ENCODE data around the gene KRT83. TPM values are rescaled to one million over a fixed set of nuclear protein-coding genes. Genes with fewer than 3 reads are reported as not detected.

Gene KRT83
- total RNA-seq, 1 experiment from 2014 or later = not detected

DNA sequence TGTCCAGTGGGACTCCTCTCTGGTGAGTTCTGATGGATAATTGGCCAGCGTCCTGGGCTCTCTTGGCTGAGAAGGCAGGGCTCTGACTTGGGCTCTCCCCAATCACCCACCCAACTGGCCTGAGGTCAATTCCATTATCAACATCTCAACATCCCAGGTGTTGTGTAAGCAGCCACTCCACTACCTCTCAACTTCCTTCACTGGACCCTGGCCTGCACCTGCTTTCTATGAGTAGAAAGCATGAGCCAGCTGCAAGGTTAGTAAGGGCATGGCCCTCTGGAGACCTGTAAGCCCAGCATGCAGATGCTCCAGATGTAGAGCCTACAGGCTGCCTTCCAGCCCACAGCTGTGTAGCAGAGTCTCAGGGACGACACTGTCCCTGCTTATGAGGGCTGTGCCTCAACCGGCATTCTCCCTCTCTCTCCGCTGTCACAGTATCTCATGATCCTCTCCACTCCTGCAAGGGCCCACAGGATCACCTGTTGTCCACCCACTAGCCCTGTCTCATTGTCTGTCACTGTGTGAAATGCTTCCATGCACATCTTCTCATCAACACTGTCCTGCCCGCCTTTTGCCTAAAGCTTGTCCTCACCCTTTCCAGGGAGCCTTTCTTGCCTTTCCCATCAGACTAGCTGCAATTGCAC lies 24.5 kb downstream of the KRT83 start:
- no peak overlapping the region for H3K4me3 ChIP-seq
- TF ChIP-seq, protein P1, sequence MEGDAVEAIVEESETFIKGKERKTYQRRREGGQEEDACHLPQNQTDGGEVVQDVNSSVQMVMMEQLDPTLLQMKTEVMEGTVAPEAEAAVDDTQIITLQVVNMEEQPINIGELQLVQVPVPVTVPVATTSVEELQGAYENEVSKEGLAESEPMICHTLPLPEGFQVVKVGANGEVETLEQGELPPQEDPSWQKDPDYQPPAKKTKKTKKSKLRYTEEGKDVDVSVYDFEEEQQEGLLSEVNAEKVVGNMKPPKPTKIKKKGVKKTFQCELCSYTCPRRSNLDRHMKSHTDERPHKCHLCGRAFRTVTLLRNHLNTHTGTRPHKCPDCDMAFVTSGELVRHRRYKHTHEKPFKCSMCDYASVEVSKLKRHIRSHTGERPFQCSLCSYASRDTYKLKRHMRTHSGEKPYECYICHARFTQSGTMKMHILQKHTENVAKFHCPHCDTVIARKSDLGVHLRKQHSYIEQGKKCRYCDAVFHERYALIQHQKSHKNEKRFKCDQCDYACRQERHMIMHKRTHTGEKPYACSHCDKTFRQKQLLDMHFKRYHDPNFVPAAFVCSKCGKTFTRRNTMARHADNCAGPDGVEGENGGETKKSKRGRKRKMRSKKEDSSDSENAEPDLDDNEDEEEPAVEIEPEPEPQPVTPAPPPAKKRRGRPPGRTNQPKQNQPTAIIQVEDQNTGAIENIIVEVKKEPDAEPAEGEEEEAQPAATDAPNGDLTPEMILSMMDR (conservative IDR thresholded peaks at IDR 0.05) = no peak
- TF ChIP-seq EZH2 (IDR thresholded peaks at IDR 0.05; ENCODE audit: low read depth) = no peak
- H3K27me3 ChIP-seq (ENCODE audit: insufficient read depth, low read depth) = no peaks in the 10 kb centered on the region
- BruUV-seq (replicated peaks) = no TSS peak
- H2AFZ ChIP-seq = no peak overlapping the region
- H3K4me2 ChIP-seq = no peak overlapping the region
- H3F3A ChIP-seq (ENCODE audit: insufficient read depth, low read depth) = 0 out of 2 replicates have a peak, but pooled peaks cover 6% of the 10 kb centered on the region
- H3K79me2 ChIP-seq (ENCODE audit: low read depth) = no peaks in the 10 kb centered on the region
- no peaks in the 10 kb centered on the region for H3K9me3 ChIP-seq (ENCODE audit: insufficient read depth, low read depth)
- ChIA-PET POLR2A (ENCODE audit: unreplicated experiment) (interaction anchor here (0.7 kb wide), 1 partner anchor 17 kb away, joined by 5 read pairs; no protein-coding TSS in a partner anchor), CTCF (no interaction called here)
- 0 out of 2 replicates have a peak, but pooled peaks cover 4% of the 10 kb centered on the region for H3K4me1 ChIP-seq (replicated peaks; ENCODE audit: insufficient read depth)
- no peak for DNase-seq
- intact Hi-C loops (cut with micrococcal nuclease; ENCODE audit: unreplicated experiment) = no loop called here
- no peaks in the 10 kb centered on the region for H3K36me3 ChIP-seq (ENCODE audit: low read depth)
- H3K9me2 ChIP-seq (ENCODE audit: insufficient read depth) = no peaks in the 10 kb centered on the region
- no peak overlapping the region for H3K27ac ChIP-seq
- no peaks in the 10 kb centered on the region for H4K20me1 ChIP-seq (ENCODE audit: insufficient read depth)

DNA sequence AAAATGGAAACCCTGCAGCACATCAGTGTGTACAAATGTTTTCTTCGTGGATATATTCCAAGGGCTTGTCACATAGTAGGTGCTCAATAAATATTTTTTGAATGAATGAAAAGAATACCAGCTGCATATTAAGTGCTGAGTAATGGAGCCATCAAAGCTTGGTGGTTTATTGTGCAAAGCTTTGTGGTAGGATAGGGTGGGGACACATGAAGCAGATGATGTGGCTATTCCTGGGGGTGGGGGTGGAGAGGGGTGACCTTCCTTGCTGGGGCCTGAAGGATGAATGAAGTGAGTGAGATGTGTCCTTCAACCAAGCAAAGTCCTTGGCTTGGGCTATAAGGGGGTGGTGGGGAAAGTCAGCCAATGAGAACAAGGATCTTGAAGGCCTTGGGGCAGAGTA lies 25.5 kb downstream of the KRT83 start:
- BruUV-seq (replicated peaks) = no TSS peak
- DNase-seq = no peak
- Histone ChIP-seq H3K4me3 (no peak overlapping the region), H3K4me2 (no peak overlapping the region), H2AFZ (no peak overlapping the region), H3K79me2 (ENCODE audit: low read depth) (no peaks in the 10 kb centered on the region), H3K9me2 (ENCODE audit: insufficient read depth) (no peaks in the 10 kb centered on the region), H3F3A (ENCODE audit: insufficient read depth, low read depth) (0 out of 2 replicates have a peak, but pooled peaks cover 6% of the 10 kb centered on the region), H4K20me1 (ENCODE audit: insufficient read depth) (no peaks in the 10 kb centered on the region), H3K36me3 (ENCODE audit: low read depth) (no peaks in the 10 kb centered on the region), H3K9me3 (ENCODE audit: insufficient read depth, low read depth) (no peaks in the 10 kb centered on the region), H3K27me3 (ENCODE audit: insufficient read depth, low read depth) (no peaks in the 10 kb centered on the region), H3K4me1 (replicated peaks; ENCODE audit: insufficient read depth) (0 out of 2 replicates have a peak, but pooled peaks cover 4% of the 10 kb centered on the region), H3K27ac (no peak overlapping the region)
- intact Hi-C loops (cut with micrococcal nuclease; ENCODE audit: unreplicated experiment) = no loop called here
- ChIA-PET POLR2A (ENCODE audit: unreplicated experiment) (interaction anchor here (0.6 kb wide), 2 partner anchors 17 to 227 kb away, joined by 3 to 4 read pairs; no protein-coding TSS in a partner anchor), CTCF (no interaction called here)
- no peak for TF ChIP-seq EZH2 (IDR thresholded peaks at IDR 0.05; ENCODE audit: low read depth)
- TF ChIP-seq, protein P1 (conservative IDR thresholded peaks at IDR 0.05) = no peak

DNA sequence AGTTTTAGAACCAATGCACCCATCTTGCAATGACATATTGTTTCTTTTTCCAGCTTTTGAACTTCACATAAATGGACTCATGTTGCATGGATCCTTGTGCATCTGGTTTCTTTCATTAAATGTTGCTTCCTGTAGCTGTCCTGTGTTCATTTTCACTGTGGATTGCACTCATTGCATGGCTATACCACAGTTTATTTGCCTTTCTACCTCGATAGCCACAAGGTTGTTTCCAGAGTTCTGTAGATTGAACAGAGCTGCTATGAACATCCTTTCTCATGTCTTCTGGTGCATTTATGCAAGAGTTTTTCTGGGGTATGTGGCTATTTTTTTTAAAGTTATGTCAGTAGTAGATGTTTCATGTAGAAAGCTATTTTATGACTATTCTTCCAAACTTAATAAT lies 26.4 kb downstream of the KRT83 start:
- intact Hi-C loops (cut with micrococcal nuclease; ENCODE audit: unreplicated experiment) = no loop called here
- Histone ChIP-seq H3K27me3 (ENCODE audit: insufficient read depth, low read depth) (no peaks in the 10 kb centered on the region), H3K4me3 (no peak overlapping the region), H3K27ac (no peak overlapping the region), H4K20me1 (ENCODE audit: insufficient read depth) (no peaks in the 10 kb centered on the region), H2AFZ (no peak overlapping the region), H3F3A (ENCODE audit: insufficient read depth, low read depth) (0 out of 2 replicates have a peak, but pooled peaks cover 6% of the 10 kb centered on the region), H3K4me2 (no peak overlapping the region), H3K36me3 (ENCODE audit: low read depth) (no peaks in the 10 kb centered on the region), H3K4me1 (replicated peaks; ENCODE audit: insufficient read depth) (0 out of 2 replicates have a peak, but pooled peaks cover 4% of the 10 kb centered on the region), H3K9me3 (ENCODE audit: insufficient read depth, low read depth) (no peaks in the 10 kb centered on the region), H3K9me2 (ENCODE audit: insufficient read depth) (no peaks in the 10 kb centered on the region), H3K79me2 (ENCODE audit: low read depth) (no peaks in the 10 kb centered on the region)
- TF ChIP-seq, protein P1 (conservative IDR thresholded peaks at IDR 0.05) = no peak
- TF ChIP-seq EZH2 (IDR thresholded peaks at IDR 0.05; ENCODE audit: low read depth) = no peak
- POLR2A ChIA-PET (ENCODE audit: unreplicated experiment) = interaction anchor here (0.6 kb wide), 2 partner anchors 141 to 228 kb away, joined by 3 to 10 read pairs; no protein-coding TSS in a partner anchor
- BruUV-seq (replicated peaks) = no TSS peak
- DNase-seq = no peak
- CTCF ChIA-PET = no interaction called here

Data from PC-9 (cell line).